HG02840 (cell line): ENCODE measurements around the gene PTPRN2.

Experiments used
- ATAC-seq: cut with Tn5 transposase; IDR thresholded peaks from one replicate; pipeline ENCODE4 v1.9.1; 2021; ENCODE audit warnings: mild to moderate bottlenecking, moderate library complexity, moderate number of reproducible peaks; ENCODE audit not compliant: unreplicated experiment, low FRiP score

The PTPRN2 gene

DNA sequence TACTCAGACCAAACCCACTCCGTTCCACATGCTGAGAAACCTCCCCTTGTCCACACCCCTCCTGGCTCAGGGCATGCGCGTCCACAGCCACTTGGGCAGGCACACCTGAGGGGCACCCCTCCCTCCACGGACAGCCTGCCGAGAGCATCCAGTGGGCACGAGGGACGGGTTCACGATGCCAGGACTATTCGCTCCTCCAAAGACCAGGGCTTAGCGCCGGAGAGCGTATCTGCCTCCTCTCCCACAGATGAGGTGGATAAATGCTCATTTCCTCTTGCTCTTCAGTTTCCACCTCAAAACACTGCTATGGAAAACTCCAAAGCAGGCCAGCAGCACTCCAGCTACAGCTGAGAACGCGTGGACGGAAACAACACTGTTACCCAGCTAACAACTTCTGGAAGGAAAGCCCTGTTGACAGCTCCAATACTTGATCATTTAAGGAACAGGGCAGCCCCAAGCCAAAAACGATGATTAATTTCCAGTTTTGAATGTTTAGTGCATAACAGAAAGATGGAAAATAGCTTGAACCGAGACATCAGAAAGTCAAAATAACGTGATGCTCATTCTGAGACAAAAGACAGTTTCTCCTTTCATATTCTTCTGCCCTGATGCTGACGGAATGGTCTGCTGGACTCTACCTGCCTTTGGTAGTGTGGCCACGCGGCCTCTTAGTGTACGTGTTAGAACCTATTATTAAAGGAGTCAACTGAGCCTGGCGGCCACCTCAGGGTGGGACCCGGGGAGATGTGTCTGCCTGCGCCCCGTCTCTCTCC, 1046.1 kb downstream of the PTPRN2 start:
- no peak for ATAC-seq

DNA sequence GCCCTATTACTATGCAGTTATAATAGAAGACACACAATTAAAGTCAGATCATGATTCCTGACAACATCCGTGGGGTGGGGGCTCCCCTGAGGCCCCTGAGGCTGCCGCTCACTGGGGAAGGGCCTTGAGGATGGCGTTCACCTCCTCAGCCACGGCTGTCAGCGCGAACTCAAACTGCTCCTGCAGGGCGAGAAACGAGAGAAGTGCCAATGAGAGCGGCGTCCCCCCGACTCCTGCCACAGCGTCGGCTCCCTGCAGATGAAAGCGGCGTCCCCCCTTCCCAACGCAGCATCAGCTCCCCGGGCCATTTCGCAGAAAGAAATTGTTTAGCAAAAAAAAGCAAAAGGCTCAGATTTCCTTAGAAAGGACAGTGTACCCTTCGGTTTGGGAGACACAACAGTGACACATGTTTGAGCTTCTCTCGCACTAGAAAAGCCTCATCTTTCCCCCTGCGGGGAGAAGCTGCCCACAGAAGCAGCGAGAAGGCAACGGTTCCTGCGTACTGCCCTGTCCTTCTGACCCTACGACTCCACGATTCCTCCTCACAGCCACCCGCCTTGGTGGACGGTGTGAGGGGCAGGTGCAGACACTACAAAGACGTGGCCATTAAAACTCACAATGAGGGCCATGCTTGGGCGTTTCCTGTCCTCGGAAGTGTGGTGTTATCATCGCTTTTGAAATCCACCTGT, 1046.9 kb downstream of the PTPRN2 start:
- no peak for ATAC-seq

DNA sequence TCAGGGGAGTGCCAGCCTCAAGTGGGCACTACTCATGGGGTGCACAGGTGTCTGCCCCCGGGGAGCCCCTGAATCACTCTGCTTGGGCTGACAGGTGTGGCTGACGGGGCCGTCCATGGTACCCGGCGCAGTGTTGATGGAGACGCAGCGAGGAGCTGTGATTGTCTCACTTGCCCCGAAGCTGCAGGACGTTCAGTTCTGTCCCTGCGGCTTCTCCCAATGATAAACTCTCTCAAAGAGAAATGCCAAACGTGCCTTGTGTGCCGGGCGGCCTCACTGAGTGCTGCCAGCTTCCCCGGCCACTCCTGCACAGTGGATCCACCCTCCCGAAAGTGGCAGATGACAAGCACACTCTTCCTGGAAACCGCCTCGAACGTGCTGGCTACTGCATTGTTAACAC, 1047.6 kb downstream of the PTPRN2 start:
- no peak for ATAC-seq

DNA sequence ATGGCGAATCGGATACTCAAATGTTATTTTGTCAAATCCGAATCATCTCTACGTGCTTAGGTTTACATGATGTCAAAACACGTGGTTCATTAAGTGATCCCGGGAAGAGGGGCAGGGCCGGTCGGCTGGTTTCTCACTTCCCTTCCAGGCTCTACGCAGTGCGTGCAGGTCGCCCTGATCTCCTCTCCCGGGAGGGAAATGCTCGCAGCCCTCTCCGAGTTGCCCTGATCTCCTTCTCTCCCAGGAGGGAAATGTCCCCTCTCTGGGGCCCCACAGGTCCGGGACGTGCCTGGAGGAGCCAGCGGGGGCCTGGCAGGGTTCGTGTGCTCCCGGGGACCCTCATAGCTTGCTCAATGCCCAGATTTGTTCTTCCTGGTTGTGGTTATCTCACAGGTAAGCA, 1048.1 kb downstream of the PTPRN2 start:
- no peak for ATAC-seq

DNA sequence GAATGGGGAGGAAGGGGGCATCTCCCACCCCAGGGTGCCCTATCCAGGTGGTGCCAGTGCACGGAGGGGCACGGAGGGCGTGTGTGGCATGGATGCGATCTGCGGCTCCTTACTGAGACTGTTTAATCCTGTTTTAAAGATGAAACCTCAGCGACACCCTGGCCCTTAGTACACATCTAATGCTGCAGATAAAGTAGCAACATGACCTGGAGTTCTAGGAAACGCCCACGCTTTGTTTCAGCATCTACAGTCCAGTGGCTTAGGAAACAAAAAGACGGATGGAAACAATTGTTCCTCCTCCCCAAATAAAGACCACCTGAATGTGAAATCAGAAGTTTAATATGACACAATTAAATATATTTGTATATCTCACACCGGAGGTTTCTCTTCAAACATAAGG, 1048.9 kb downstream of the PTPRN2 start:
- no peak for ATAC-seq

DNA sequence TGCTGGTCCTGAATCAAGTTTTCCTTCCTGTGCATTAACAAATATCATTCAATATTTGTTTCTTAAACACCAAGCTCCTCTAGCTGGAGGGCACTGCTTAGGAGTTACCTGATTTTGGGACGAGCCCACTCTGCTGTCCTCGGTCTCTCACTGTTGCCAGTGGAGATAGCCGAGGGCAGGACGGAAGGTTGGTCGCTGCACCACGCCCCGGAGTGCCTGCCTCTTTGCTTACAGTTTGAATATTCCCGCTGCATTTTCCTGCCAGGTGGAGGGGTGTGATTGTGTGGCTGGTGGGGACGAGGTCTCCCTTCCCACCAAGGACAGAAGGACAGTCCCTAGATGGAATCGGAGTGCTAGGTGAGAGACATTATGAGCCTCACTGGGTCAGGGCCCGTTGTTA, 1049.3 kb downstream of the PTPRN2 start:
- no peak for ATAC-seq

DNA sequence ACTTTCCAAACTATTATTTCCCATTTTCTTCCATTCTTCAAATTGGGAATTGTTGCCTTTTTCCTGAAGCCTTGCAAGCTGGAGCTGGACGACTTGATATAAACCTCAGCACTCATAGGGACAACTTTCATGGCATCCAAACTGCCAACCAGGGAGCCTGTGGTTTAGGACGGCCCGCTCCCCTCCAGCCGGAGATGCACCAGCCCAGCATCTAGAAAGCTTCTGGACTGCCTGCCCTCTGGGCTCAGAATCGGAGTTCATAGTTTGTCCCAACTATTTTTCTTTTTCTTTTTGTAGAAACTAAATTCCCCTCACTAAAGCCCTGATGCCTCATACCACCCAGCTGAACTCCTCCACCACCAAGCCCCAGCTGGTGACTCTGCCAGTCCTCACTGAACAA, 1050.6 kb downstream of the PTPRN2 start:
- no peak for ATAC-seq

DNA sequence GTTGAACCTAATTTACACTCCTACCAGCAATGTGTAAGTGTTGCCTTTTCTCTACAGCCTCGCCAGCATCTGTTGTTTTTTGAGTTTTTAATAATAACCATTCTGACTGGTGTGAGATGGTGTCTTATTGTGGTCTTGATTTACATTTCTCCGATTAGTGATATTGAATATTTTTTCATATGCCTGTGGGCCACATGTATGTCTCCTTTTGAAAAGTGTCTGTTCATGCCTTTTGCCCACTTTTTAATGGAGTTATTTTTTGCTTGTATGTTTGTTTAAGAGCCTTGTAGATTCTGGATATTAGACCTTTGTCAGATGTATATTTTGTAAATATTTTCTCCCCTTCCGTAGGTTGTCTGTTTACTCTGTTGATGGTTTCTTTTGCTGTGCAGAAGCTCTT, 1055.6 kb downstream of the PTPRN2 start:
- no peak for ATAC-seq

DNA sequence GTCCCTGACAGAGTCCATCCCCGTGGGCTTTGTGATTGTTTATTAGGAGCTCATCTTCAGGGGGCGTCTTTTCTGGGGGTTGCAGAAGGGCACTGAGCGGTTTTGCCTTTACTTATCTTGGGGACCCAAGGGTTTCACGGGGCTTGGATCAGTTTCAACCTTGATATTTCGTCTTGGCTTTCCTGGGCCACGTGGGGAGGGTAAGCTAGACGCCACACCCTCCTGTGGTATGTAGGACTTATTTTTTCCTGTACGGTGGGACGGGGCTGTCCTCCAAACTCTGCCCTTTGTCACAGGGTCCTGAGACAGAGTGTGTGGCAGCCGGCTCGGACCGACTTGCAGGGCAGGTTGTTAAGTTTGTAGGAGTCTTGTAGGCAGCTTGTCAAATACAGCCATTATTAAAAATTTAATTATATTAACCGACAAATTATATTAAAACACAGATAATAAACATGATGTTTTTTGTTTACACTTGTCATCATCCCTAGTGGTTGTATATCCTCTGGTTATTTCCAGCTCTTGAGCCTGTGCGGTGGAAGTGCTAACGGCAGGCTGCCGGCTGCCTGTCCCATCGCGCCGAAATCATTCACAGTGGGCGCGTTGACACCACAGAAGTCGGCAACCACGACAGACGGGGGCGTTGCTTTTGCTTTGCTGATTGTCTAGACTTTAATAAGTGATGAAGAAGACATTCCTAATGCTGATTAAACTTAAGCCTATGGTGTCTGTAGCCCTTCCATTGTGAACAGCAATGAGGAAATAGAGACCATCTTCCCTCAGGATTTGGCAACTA, 1057.7 kb downstream of the PTPRN2 start:
- no peak for ATAC-seq

DNA sequence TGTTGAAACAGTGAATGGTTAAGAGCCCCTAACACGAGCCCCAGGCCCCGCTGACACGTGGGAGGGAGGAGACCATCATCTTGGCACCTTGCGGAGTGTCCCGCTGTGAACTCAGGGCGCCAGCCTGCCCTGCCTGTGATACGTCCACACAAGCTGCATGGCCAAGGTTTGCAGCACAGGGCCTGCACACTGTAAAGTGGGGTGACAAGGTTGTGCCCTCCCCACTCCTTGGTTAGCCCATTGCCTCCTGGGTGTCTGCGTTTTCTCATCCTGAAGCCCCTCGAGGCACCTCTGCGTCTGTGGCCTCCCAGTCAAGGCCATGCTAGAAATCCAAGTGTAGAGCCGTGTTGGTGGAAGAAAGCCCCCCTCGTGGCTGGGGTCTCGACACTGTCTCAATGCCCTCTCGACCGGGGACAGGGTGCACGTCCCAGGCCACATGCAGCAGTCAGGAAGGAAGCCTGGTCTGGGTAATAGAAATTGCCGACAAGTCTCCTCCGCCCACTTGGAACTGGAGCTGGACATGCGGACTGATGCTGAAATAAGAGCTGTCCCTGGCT, 1058.8 kb downstream of the PTPRN2 start:
- ATAC-seq = no peak

DNA sequence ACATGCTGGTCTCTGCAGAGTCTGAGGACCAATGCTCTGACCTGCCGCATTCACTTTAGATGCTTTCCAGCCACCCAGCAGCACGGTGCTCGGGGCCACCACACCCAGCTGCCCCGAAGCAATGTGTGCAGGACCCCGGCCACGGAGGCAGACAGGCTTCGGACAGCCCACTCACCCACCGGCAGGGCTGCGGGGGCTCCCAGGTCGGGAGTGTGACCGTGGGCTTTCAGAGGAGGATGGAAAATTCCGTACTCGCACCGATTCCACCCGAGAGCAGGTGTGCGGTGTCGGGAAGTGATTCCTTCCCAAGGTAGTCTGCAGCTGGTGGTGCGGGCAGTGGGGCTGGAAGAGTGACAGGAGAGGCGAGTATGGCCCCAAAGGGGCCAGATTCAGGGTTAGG, 1059.9 kb downstream of the PTPRN2 start:
- ATAC-seq = no peak

DNA sequence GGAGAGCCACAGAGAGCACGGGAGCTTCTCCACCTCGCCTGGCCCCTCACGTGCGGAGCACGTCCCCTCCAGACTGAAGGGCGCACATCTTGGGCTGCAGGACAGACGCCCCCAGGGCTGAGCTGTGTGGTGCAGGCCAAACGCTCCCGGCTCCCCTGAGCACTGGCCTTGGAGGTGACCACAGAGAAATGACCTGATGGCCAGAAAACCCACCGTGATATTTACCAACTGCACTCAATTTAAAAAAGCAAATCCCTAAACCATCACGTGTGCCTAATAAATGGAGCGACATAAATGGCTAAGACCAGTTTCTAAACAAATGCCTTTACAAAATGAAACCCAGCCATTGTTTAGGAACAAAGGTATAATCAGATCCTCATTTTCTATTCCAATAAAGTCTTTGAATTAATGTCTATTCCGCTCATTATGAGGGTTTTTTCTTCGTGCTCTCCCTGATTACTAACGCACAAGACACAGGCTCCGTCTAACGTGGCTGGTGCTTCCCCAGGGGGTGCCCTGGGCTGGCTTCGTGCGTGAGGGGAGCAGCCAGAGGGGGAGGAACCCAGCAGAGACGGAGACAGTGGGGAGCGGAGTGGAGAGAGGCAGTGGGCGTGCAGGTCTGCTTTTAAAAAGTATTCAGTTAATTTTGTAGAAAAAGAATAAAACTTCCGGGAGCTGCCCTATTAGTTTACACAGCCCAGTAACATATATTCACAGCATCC, 1060.5 kb downstream of the PTPRN2 start:
- ATAC-seq = no peak

DNA sequence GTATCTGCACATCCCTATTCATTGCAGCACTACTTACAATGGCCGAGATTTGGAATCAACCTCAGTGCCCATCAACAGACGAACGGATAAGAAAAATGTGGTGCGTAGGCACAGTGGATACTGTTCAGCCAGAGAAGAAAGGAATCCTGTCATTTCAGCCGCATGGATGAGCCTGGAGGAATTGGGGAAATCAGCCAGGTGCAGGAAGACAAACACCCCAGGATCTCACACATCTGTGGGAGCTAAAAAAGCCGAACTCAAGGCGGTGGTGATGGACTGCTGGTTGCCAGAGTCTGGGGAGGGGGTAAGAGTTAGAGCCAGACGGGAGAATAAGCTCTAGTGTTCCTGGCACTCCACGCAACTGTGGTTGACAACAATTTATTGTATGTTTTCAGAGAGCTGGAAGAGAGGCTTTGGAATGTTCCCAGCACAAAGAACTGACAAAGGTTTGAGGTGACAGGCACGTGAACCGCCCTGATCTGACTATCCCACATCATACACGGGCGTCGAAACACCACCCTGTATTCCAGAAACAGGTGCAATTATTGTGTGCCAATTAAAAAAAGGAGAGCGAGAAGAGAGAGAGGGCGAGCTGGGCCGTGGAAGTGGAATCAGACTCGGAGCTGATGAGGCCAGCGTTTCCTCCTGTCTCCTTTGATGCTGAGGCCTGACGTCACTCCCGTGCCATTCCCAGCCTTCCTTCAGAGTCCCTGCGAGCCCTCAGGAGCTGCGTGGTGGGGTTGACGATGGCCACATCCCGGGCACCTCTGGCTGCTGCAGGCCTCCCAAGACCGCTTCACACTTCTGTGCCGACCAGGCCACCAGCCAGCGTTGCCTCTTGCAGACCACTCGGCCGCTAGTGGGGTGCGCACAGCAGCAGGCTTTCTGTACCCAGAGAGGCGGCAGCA, 1061.4 kb downstream of the PTPRN2 start:
- ATAC-seq = no peak

DNA sequence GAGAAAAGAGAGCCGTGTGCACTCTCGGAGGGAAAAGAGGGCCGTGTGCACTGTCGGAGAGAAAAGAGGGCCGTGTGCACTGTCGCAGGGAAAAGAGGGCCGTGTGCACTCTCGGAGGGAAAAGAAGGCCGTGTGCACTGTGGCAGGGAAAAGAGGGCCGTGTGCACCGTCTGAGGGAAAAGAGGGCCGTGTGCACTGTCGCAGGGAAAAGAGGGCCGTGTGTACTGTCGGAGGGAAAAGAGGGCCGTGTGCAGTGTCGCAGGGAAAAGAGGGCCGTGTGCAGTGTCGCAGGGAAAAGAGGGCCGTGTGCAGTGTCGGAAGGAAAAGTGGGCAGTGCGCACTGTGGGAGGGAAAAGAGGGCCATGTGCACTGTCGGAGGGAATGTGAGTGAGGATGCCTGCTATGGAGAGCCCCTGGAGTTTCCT, 1062.1 kb downstream of the PTPRN2 start:
- no peak for ATAC-seq

DNA sequence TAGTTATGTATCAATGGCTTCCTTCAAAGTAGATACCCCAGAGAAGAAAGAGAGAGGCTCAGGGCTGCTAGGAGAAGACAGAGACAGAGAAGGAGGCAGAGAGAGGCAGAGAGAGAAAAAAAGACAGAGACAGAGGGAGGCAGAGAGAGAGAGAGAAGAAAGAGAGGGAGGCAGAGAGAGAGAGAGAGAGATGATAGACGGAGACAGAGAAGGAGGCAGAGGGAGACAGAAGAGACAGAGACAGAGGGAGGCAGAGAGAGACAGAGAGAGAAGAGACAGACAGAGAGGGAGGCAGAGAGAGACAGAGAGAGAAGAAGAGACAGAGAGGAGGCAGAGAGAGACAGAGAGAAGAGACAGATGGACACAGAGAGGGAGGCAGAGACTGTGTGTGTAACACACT, 1062.9 kb downstream of the PTPRN2 start:
- ATAC-seq = no peak

DNA sequence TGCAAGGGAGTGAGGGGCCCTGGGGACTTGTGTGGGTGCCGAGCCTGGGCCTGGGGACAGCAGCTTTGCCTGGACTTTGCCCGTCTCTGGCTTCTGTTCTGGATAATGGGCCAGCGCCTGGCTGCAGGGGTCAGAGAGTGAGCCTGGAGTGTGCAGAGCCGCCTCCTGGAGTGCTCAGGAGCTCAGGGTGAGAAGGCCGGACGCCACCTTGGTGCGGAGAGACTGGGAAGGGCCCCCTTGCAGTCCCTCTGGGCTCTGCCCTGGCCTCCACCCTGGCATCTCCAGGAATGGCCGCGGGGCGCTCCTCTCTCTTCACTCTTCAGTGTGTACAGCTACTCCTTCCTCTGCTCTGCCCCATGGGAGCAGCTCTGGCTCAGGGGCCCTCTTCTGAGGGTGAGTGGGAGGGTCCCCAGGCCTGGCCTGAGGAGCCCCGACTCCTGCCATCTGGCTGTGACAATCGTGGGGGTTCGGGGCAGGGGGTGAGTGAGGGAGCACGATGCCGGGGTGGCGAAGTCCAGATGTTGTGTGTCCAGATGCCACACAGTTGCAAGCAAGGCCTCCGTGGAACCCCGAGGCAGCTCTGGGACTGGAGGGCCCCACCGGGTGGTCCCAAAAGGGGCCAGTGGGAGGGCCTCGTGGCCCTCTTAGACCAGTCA, 1063.7 kb downstream of the PTPRN2 start:
- ATAC-seq = no peak

DNA sequence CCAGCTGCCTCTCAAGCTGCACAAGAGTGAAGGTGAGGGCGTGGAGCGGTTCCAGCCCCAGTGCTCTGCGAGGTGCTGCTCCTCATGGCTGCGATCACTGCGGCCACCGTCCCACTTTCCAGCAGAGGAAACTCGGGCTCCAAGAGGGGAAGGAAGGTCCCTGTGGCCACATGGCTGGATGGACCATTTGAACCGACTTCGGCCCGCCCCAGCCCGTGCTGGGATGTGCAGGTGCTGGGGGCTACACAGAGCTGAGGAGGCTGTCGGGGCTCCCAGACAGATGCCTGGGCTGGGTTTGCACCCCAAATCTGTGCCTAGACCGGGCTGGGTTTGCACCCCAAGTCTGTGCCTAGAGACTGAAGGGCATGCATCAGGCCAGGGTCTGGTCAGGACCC, 1064.3 kb downstream of the PTPRN2 start:
- ATAC-seq = no peak

DNA sequence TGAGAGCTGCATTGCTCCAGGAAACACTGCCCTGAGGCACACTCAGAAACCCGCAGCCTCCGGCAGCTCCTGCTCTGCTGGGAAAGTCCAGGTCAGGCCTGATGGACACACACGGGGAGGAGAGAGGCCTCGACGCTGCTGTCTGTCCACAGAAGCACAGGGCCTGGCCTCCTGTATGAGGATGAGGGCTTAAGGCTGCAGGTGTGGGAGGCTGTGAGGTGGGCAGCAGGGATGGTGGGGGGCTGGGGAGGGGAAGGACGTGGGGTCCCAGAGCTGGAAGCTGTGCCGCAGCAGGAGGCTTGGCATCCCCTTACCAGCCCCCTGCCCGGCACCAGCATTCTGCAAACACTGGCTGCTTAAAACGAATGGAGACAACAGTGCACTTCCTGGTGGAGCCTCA, 1064.7 kb downstream of the PTPRN2 start:
- ATAC-seq = no peak

DNA sequence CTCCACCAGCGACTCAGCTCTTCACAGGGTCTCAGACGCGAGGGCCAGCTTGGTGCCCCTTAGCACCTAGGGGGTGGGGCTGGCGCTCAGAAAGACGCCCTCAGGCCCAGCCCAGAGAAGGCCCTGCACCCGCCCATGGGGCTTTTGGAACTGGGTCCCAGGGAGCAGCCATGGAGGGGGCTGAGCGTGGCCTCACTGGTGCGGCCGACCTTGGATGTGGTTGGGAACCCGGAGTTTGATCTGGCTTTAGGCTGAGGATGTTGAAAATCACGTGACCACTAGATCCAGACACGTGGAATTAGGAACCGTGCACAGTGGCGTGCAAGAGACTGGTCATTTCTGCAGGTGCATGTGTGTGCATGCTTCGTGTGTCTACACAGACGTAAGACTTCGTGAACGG, 1065.4 kb downstream of the PTPRN2 start:
- ATAC-seq = no peak
